Fibroblast of skin of abdomen (primary cell): ENCODE data around the gene CDCA7.
"Not testable (repeated sequence)": the region's sequence is repeated elsewhere in the genome, so short reads cannot be mapped to it uniquely, and the experiment has no call there.

Experiments used
- DNase-seq: peaks from one replicate; pipeline ENCODE4 v3.0.0-alpha.2; 2013

The CDCA7 gene

GRCh38 chr2:173359231-173359630 lies 4.6 kb downstream of the CDCA7 start:
- peak; percentile 35 for DNase-seq

DNA sequence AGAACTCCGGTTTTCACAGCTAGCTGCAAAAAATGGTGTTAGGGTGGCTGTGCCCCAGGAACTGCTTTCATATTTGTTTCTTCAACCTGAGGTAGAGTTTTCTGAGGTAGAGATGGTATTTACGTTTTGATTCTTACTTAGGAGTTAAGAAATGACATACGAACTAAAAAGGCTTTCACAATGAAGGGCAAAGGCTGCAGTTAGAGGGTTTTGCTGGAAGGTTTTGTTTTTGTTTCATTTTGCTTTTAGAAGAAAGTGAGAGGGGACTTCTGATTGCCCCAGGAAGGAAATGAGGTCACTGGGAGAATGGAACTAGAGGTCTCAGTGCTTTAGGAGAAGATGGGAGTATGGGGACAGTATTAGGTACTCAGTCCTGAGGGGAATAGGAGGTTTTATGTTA lies 15.5 kb downstream of the CDCA7 start:
- DNase-seq: no peak

DNA sequence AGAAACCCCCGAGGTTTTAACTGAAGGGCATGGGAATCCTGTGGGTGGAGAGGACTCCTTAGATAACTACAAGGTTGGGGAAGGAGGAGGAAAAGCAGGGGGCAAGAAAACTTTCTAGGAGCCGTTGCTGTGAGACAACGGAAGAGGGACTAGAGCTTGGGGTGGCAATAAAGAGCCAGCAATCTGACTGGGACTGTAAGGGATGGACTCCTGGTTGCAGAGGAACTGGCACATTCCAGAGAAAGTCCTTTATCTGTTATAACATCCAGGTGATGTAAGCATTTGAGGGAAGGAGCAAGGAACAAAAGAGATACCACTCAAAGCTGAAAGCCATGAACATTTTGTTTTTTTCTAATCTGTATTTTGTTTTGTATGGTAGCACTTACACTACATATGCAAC lies 16.4 kb downstream of the CDCA7 start:
- DNase-seq: no peak

GRCh38 chr2:173373290-173373689 lies 18.6 kb downstream of the CDCA7 start:
- no peak for DNase-seq

- no peak for DNase-seq
Observed at GRCh38 chr2:173374634-173375033, 20.0 kb downstream of the CDCA7 start.

- not testable (repeated sequence) for DNase-seq
Observed at GRCh38 chr2:173385534-173385933, 30.9 kb downstream of the CDCA7 start.

GRCh38 chr2:173386021-173386737 lies 31.5 kb downstream of the CDCA7 start:
- DNase-seq: no peak

DNA sequence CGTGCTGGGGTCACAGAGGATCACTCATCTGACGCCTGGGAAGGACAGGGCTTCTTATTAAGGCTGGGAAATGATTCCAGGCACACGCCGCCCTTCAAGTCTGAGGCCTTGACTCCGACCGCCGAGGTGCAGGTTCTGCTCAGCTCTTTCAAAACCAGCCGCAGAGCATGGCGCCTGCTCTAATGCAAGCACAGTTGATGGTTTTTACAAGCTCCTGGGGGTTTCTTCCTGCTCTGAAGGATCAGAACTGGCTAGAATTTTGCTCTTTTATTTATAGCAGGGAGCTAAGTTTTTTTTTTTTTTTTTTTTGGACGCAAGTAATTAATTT lies 32.0 kb downstream of the CDCA7 start:
- no peak for DNase-seq

GRCh38 chr2:173387079-173387478 lies 32.4 kb downstream of the CDCA7 start:
- no peak for DNase-seq

DNA sequence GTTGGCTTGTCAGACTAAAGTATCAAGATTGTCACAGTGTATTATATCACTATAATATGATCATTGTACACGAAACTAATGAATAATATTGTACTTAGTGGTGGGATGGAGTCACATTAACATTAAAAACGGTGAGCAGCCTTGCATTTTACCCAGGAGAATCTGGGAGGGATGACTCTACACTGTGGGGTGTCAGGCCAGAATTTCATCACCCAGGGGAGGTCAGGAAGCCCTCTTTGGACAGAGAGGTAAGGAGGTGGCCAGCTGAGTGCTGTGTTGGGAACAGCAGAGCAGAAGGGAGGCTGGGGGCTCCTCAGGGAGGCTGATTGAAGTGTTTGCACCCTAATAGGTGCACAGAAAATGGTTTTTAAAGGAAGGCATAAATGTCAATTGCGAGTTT lies 33.0 kb downstream of the CDCA7 start:
- DNase-seq: no peak

- no peak for DNase-seq
Observed at GRCh38 chr2:173388795-173389194, 34.1 kb downstream of the CDCA7 start.

DNA sequence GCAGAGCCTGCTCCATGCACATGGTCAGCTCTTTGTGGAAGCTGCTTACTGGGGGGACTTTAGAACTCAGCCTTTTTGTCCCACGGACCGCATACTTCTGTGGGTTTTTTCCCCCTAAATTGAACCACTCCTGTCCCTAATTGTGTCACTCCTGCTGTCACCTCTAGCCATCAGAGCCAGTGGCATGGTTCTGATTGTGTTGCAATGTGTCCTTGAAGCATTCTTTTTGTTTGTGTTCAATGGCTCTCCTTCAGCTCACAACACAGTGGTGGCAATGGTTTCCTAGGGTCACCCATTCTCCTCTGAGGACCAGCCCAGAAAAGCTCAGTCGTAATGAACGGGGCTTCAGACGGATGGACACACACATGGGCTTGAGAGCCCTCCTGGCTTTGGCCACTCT lies 35.4 kb downstream of the CDCA7 start:
- DNase-seq: no peak

DNA sequence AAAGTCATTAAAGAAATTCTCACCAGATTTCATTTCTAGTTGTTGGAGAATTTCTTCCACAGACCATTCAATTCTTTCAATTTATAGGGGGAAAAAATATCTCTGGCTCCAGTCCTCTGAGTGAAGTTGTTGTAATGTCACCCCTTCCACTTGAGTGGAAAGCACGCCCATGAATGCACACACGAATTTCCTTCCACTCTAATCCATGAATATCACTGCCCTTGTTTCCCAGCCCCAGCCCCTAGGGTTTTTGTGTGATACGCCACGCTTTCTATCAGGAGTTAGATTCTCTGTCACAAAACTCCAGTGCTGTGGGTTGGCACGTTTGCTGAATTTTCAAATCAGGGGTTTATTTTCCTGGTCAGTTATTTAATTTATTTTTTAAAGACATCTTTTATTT lies 38.1 kb downstream of the CDCA7 start:
- no peak for DNase-seq

- no peak for DNase-seq
Observed at GRCh38 chr2:173393186-173393585, 38.5 kb downstream of the CDCA7 start.

- no peak for DNase-seq
Observed at GRCh38 chr2:173393636-173394035, 39.0 kb downstream of the CDCA7 start.

DNA sequence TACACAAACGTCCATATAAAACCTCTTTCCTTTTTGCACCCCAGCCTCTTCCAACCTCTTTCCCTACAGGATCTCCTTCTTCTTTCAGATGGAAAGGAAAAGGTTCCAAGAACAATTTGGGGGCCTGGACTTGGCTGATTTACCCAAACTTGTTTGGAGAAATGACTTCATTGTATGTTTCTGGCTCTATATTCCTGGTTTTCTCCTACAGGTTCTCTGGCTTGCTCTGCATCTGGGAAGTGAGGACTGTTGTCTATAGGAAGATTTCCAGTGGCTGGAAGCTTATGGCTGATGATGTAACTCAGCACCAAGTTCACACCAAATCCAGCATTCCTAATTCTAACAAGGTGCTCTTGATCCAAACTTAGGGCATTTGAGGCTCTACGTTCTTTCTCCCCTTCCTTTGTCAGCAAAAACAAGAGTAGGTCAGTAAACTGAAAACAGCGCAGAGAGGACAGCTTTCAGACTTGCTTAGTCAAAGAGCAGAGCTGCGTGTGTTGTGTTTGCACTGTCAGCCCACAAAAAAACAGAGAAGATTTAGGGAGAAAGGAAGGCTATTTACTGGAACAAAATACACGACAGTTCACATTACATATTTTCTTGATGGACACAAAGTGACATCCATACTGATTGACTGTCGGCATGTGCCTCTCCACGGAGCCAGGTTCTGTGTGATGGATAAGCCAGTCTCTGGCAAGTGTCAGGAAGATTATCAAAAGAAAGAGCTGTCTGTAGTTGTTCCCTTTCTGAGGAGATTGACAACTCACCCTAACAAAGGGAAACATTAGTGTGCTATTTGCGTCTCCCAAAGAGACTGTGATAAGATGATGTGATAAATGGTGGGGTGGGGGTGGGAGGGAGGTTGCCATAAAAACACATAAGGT lies 39.7 kb downstream of the CDCA7 start:
- DNase-seq: no peak

DNA sequence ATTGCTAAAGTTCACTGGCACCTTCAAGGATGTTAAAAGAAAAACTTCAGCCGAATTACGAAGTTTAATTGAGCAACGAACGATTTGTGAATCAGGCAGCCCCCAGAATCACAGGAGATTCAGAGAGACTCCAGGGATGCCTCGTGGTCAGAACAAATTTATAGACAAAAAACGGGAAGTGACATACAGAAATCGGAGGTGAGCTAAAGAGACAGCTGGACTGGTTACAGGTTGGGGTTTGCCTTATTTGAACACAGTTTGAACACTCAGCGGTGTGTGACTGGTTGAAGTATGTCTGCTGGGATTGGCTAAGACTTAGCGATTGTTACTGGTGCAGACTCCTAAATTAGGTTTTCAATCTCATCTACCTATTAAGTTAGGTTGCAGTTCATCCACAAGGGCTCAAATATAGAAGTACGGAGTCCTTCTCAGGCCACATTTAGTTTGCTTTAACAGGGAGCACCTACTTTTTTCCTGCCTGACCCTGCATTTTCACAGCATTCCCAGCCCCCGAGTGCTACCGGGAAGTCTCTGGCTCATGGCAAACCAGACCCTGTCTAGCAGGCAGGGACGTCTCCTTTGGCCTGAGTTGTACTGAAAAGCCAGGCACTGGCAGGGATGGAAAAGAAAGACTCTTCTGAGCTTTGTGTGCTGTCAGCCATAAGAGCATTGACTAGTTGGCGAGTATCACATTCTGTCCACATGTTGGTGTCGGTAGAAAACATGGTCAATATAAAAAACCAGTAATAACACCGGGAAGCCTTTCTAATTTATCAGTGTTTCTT lies 41.1 kb downstream of the CDCA7 start:
- no peak for DNase-seq

GRCh38 chr2:173397539-173397938 lies 42.9 kb downstream of the CDCA7 start:
- no peak for DNase-seq

GRCh38 chr2:173399229-173399628 lies 44.6 kb downstream of the CDCA7 start:
- no peak for DNase-seq

- DNase-seq: no peak
Observed at GRCh38 chr2:173400760-173401159, 46.1 kb downstream of the CDCA7 start.

- DNase-seq: peak; percentile 31
Observed at GRCh38 chr2:173401716-173402326, 47.1 kb downstream of the CDCA7 start.

GRCh38 chr2:173402405-173402974 lies 47.8 kb downstream of the CDCA7 start:
- peak; percentile 79 for DNase-seq
